ENCODE results near the gene LAPTM5. TPM values are rescaled to one million over a fixed set of nuclear protein-coding genes. Genes with fewer than 3 reads are reported as not detected.
A peak's percentile ranks its signal among the peaks of the same experiment; 100 is the strongest.

LAPTM5 gene
- total and polyA plus RNA-seq, 10 of the 15 experiments (the other 5 are each of a cell fraction or from before 2014, with no cell fraction given), result 24.1 to 1,034 (median 687) TPM

DNA sequence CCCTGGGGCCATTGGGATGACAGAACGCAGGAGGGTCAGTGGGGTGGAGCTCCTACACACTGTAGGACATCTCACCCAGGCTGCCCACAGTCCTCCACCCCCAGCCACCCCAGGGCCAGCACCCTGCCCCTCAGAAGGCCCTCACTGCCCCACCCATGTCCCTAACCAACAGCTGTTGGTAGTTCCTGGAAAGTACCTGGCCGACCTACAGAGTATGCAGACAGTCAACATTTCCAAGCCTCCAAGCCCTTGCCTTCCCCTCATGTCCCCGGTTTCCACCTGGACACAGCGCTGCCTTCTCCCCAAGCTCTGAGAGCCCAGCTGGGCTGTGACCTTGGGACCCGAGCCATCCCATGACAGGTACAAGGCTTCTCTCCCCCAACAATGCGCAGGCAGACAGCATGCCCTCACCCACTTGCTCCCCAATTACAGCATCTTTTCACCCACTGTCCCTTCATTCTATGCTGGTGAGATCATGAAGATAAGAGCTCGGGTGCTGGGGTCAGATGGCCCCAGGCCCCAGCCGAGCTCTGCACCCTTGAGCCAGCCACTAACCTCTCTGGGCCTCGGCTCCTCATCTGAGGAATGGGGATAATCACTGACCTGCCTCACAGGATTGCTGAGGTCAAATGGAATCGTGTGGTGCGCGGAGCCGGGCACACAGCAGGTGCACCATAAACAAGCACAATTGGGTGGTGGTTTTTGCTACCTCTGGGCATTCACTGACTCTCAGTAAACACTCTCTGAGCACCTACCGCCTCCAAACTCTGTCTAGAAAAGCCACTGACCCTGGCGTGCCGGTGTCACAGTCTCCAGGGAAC lies 11.2 kb downstream of the LAPTM5 start (continued):
- no peak for TF ChIP-seq CTCF (IDR thresholded peaks at IDR 0.05 in 2 of 3, conservative IDR thresholded peaks at IDR 0.05 in 1 of 3; ENCODE audit: control insufficient read depth in 2 of 3, extremely low read depth in 1 of 3, insufficient read depth in 1 of 3, low read depth in 3 of 3, low read length in 3 of 3)
- TF ChIP-seq, protein P1, sequence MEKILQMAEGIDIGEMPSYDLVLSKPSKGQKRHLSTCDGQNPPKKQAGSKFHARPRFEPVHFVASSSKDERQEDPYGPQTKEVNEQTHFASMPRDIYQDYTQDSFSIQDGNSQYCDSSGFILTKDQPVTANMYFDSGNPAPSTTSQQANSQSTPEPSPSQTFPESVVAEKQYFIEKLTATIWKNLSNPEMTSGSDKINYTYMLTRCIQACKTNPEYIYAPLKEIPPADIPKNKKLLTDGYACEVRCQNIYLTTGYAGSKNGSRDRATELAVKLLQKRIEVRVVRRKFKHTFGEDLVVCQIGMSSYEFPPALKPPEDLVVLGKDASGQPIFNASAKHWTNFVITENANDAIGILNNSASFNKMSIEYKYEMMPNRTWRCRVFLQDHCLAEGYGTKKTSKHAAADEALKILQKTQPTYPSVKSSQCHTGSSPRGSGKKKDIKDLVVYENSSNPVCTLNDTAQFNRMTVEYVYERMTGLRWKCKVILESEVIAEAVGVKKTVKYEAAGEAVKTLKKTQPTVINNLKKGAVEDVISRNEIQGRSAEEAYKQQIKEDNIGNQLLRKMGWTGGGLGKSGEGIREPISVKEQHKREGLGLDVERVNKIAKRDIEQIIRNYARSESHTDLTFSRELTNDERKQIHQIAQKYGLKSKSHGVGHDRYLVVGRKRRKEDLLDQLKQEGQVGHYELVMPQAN (conservative IDR thresholded peaks at IDR 0.05), result no peak
- no peak for TF ChIP-seq YBX1 (IDR thresholded peaks at IDR 0.05)
- no peak for TF ChIP-seq PRDM15 (CRISPR knock-in tag; IDR thresholded peaks at IDR 0.05)
- no peak for TF ChIP-seq NBN (IDR thresholded peaks at IDR 0.05)
- no peak for TF ChIP-seq CBX5 (IDR thresholded peaks at IDR 0.05; ENCODE audit: low read depth)
- TF ChIP-seq PBX3 (IDR thresholded peaks at IDR 0.05; ENCODE audit: insufficient replicate concordance, low read depth, low read length), result no peak
- TF ChIP-seq, protein P2, sequence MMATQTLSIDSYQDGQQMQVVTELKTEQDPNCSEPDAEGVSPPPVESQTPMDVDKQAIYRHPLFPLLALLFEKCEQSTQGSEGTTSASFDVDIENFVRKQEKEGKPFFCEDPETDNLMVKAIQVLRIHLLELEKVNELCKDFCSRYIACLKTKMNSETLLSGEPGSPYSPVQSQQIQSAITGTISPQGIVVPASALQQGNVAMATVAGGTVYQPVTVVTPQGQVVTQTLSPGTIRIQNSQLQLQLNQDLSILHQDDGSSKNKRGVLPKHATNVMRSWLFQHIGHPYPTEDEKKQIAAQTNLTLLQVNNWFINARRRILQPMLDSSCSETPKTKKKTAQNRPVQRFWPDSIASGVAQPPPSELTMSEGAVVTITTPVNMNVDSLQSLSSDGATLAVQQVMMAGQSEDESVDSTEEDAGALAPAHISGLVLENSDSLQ (IDR thresholded peaks at IDR 0.05), result no peak
- no peak for TF ChIP-seq TARDBP (IDR thresholded peaks at IDR 0.05; ENCODE audit: borderline replicate concordance)
- no peak for TF ChIP-seq KLF5 (IDR thresholded peaks at IDR 0.05; ENCODE audit: partially characterized antibody)
- TF ChIP-seq EGR1 (IDR thresholded peaks at IDR 0.05; ENCODE audit: borderline replicate concordance in 1 of 2, low read depth in 2 of 2, low read length in 2 of 2), result no peak
- TF ChIP-seq PAX8 (IDR thresholded peaks at IDR 0.05), result no peak
- no peak for TF ChIP-seq JUND (IDR thresholded peaks at IDR 0.05; ENCODE audit: low read depth, low read length)
- no peak for TF ChIP-seq SMAD5 (IDR thresholded peaks at IDR 0.05; ENCODE audit: low read depth)
- TF ChIP-seq POU2F2 (IDR thresholded peaks at IDR 0.05; ENCODE audit: borderline replicate concordance, low read depth, low read length), result no peak; the same call in 2 of the 3 replicates
- no peak for TF ChIP-seq JUNB (IDR thresholded peaks at IDR 0.05)
- TF ChIP-seq YY1 (IDR thresholded peaks at IDR 0.05; ENCODE audit: low read depth, low read length), result 0 out of 2 replicates have a peak, but pooled peaks have one; percentile 6
- peak; percentile 26; the same call in 1 of the 2 replicates for TF ChIP-seq WRNIP1 (IDR thresholded peaks at IDR 0.05; ENCODE audit: borderline replicate concordance, low read depth, low read length)
- TF ChIP-seq KDM1A (IDR thresholded peaks at IDR 0.05; ENCODE audit: borderline replicate concordance), result no peak
- TF ChIP-seq TCF12 (IDR thresholded peaks at IDR 0.05; ENCODE audit: low read depth, low read length), result 0 out of 2 replicates have a peak, but pooled peaks have one; percentile 53

Data from GM12878 (cell line).